CD8-positive, alpha-beta memory T cell (primary cell): ENCODE measurements around the gene GLOD4. TPM values are rescaled to one million over a fixed set of nuclear protein-coding genes. Genes with fewer than 3 reads are reported as not detected.
"Not testable (repeated sequence)": the region's sequence is repeated elsewhere in the genome, so short reads cannot be mapped to it uniquely, and the experiment has no call there.

Source experiments
- CTCF ChIA-PET: fragments of 350-600 bp; sonication (Branson Sonifier 250); formaldehyde crosslinking; loops from one replicate; lab custom pipeline; 2021; ENCODE audit warnings: antibody characterized with exemption; lab: Charles Lee
- POLR2A ChIA-PET: fragments of 350-600 bp; sonication (Branson Sonifier 250); formaldehyde crosslinking; loops from one replicate; lab custom pipeline; 2021; ENCODE audit warnings: antibody characterized with exemption; lab: Charles Lee
- DNase-seq, 5 donors: peaks; one replicate each; pipeline versions ENCODE4 v3.0.0 to v3.0.0-alpha.2; 2020 to 2022; ENCODE audit warnings: mixed read lengths in 1 of 5
- H3K27ac ChIP-seq: one replicate; pipeline ENCODE4 v1.7.0; 2013; ENCODE audit warnings: low read depth, mild to moderate bottlenecking, low read length, moderate library complexity
- H3K27me3 ChIP-seq: 2 replicates; pipeline ENCODE4 v1.7.0; 2013; ENCODE audit warnings: low read length, mild to moderate bottlenecking; ENCODE audit not compliant: insufficient read depth, poor library complexity, severe bottlenecking
- H3K36me3 ChIP-seq: 2 replicates; pipeline ENCODE4 v1.7.0; 2013; ENCODE audit warnings: mild to moderate bottlenecking, low read length, moderate library complexity; ENCODE audit not compliant: insufficient read depth
- H3K4me1 ChIP-seq: 2 replicates; pipeline ENCODE4 v1.7.0; 2013; ENCODE audit warnings: mild to moderate bottlenecking, low read length, moderate library complexity; ENCODE audit not compliant: insufficient read depth
- H3K4me3 ChIP-seq: 2 replicates; pipeline ENCODE4 v1.7.0; 2013; ENCODE audit warnings: mild to moderate bottlenecking, low read length
- H3K9me3 ChIP-seq: 2 replicates; pipeline ENCODE4 v1.7.0; 2013; ENCODE audit warnings: mild to moderate bottlenecking, low read length
- H3K27ac Mint-ChIP-seq, 8 donors: one replicate each; pipeline ENCODE4 v1.8.0; 2020 to 2021; ENCODE audit warnings: mixed read lengths in 8 of 8, mild to moderate bottlenecking in 6 of 8, inconsistent platforms in 3 of 8, moderate library complexity in 3 of 8
- H3K27me3 Mint-ChIP-seq, 2 donors: one replicate each; pipeline ENCODE4 v1.8.0; 2020 to 2021; ENCODE audit warnings: mixed read lengths in 2 of 2, mild to moderate bottlenecking in 1 of 2, moderate library complexity in 1 of 2
- H3K36me3 Mint-ChIP-seq, 3 donors: one replicate each; pipeline ENCODE4 v1.8.0; 2020 to 2021; ENCODE audit warnings: mixed read lengths in 3 of 3, inconsistent platforms in 1 of 3, mild to moderate bottlenecking in 1 of 3
- H3K4me1 Mint-ChIP-seq, 3 donors: one replicate each; pipeline ENCODE4 v1.8.0; 2020 to 2021; ENCODE audit warnings: mixed read lengths in 3 of 3, inconsistent platforms in 1 of 3, mild to moderate bottlenecking in 1 of 3
- H3K4me3 Mint-ChIP-seq, 7 donors: one replicate each; pipeline ENCODE4 v1.8.0; 2020 to 2021; ENCODE audit warnings: mixed read lengths in 7 of 7, mild to moderate bottlenecking in 6 of 7, moderate library complexity in 4 of 7, inconsistent platforms in 2 of 7
- H3K9me3 Mint-ChIP-seq, 5 donors: one replicate each; pipeline ENCODE4 v1.8.0; 2020 to 2022; ENCODE audit warnings: mixed read lengths in 5 of 5, mild to moderate bottlenecking in 3 of 5, moderate library complexity in 2 of 5, inconsistent platforms in 1 of 5
- polyA plus RNA-seq: library from polyadenylated mRNA; unstranded; fragments of 300-500 nt; fragmentation: Illumina TruSeq; gene quantifications from one replicate; pipeline ENCODE4 v1.2.3, GENCODE V29; 2021
- total RNA-seq, 2 experiments: library from RNA; stranded (reverse); gene quantifications; one replicate each; pipeline ENCODE4 v1.2.3, GENCODE V29; 2021

Gene GLOD4
- total and polyA plus RNA-seq, 3 experiments from 2014 or later, result 76.4 to 97.7 (median 90.6) TPM

- peaks cover 35 to 48% (median 40%) of the 10 kb centered on the region in 3 donors for H3K4me1 Mint-ChIP-seq
- DNase-seq, result no peak
- no peaks in the 10 kb centered on the region for H3K27me3 ChIP-seq
- no peaks in the 10 kb centered on the region for H3K9me3 ChIP-seq
- peak overlapping the region in 5 of 8 donors; percentile 13 to 95 (median 74) for H3K27ac Mint-ChIP-seq
- POLR2A ChIA-PET, result interaction anchor here (0.6 to 1.2 kb wide), 3 partner anchors 17 to 1761 kb away, joined by 3 to 4 read pairs (median 3); partner anchors contain the start of gene VPS53
- H3K36me3 ChIP-seq, result peaks cover 14% of the 10 kb centered on the region
- H3K4me1 ChIP-seq, result peaks cover 23% of the 10 kb centered on the region
- peak overlapping the region; percentile 90 to 95 (median 94) for H3K4me3 Mint-ChIP-seq
- no peak overlapping the region for H3K27ac ChIP-seq
- CTCF ChIA-PET, result interaction anchor here (0.7 to 2.2 kb wide), 4 partner anchors 30 to 339 kb away, joined by 3 to 6 read pairs (median 4); partner anchors contain the start of genes GLOD4 and MRM3
- no peaks in the 10 kb centered on the region for H3K9me3 Mint-ChIP-seq
- H3K36me3 Mint-ChIP-seq, result peaks cover 0 to 39% (median 0%) of the 10 kb centered on the region in 3 donors
- no peaks in the 10 kb centered on the region for H3K27me3 Mint-ChIP-seq
- H3K4me3 ChIP-seq, result peak overlapping the region; percentile 86
Observed at GRCh38 chr17:750431-751037, 31.5 kb downstream of the GLOD4 start.

GRCh38 chr17:749359-749758 lies 32.7 kb downstream of the GLOD4 start:
- H3K9me3 ChIP-seq, H3K27me3 ChIP-seq, H3K27ac ChIP-seq, H3K4me3 ChIP-seq, DNase-seq, H3K9me3 Mint-ChIP-seq, POLR2A ChIA-PET, H3K27me3 Mint-ChIP-seq: not testable (repeated sequence)
- Histone ChIP-seq H3K36me3 (peaks cover 23% of the 10 kb centered on the region), H3K4me1 (peaks cover 23% of the 10 kb centered on the region)
- Mint-ChIP-seq H3K36me3 (peaks cover 0 to 51% (median 2%) of the 10 kb centered on the region in 3 donors), H3K27ac (peak overlapping the region in 2 of 8 donors; percentile 43 to 55), H3K4me1 (peaks cover 36 to 48% (median 40%) of the 10 kb centered on the region in 3 donors), H3K4me3 (peak overlapping the region in 6 of 7 donors; percentile 9 to 79 (median 46))
- CTCF ChIA-PET, result interaction anchor here (2.2 kb wide), 1 partner anchor 337 kb away, joined by 6 read pairs; no protein-coding TSS in a partner anchor

- H3K27me3 ChIP-seq, H3K4me3 ChIP-seq, H3K9me3 Mint-ChIP-seq, H3K9me3 ChIP-seq, CTCF ChIA-PET, POLR2A ChIA-PET, H3K27me3 Mint-ChIP-seq, DNase-seq, H3K27ac ChIP-seq: not testable (repeated sequence)
- Histone ChIP-seq H3K4me1 (peaks cover 23% of the 10 kb centered on the region), H3K36me3 (peaks cover 30% of the 10 kb centered on the region)
- Mint-ChIP-seq H3K27ac (peak overlapping the region in 2 of 8 donors; percentile 33 to 72), H3K4me1 (peaks cover 36 to 48% (median 40%) of the 10 kb centered on the region in 3 donors), H3K4me3 (peak overlapping the region in 2 of 7 donors; percentile 39 to 84), H3K36me3 (peaks cover 0 to 58% (median 2%) of the 10 kb centered on the region in 3 donors)
Observed at GRCh38 chr17:748604-749003, 33.5 kb downstream of the GLOD4 start.

- no peak for DNase-seq
- no peaks in the 10 kb centered on the region for H3K9me3 Mint-ChIP-seq
- no peak overlapping the region for H3K4me3 ChIP-seq
- ChIA-PET POLR2A (no interaction called here), CTCF (no interaction called here)
- peaks cover 0 to 67% (median 2%) of the 10 kb centered on the region in 3 donors for H3K36me3 Mint-ChIP-seq
- H3K36me3 ChIP-seq, result peaks cover 30% of the 10 kb centered on the region
- H3K4me1 Mint-ChIP-seq, result peaks cover 32 to 35% (median 33%) of the 10 kb centered on the region in 3 donors
- no peaks in the 10 kb centered on the region for H3K27me3 ChIP-seq
- H3K27me3 Mint-ChIP-seq, result no peaks in the 10 kb centered on the region
- H3K9me3 ChIP-seq, result no peaks in the 10 kb centered on the region
- H3K27ac Mint-ChIP-seq, result no peak overlapping the region
- H3K4me1 ChIP-seq, result peaks cover 18% of the 10 kb centered on the region
- no peak overlapping the region for H3K4me3 Mint-ChIP-seq
- H3K27ac ChIP-seq, result no peak overlapping the region
Observed at GRCh38 chr17:746783-747629, 35.1 kb downstream of the GLOD4 start.

GRCh38 chr17:746181-746580 lies 35.9 kb downstream of the GLOD4 start:
- Mint-ChIP-seq H3K27ac (no peak overlapping the region), H3K9me3 (no peaks in the 10 kb centered on the region), H3K4me1 (peaks cover 27 to 30% (median 29%) of the 10 kb centered on the region in 3 donors), H3K36me3 (peaks cover 0 to 70% (median 2%) of the 10 kb centered on the region in 3 donors), H3K27me3 (no peaks in the 10 kb centered on the region), H3K4me3 (no peak overlapping the region)
- H3K9me3 ChIP-seq, result no peaks in the 10 kb centered on the region
- H3K27me3 ChIP-seq, result no peaks in the 10 kb centered on the region
- no peak for DNase-seq
- ChIA-PET POLR2A (no interaction called here), CTCF (no interaction called here)
- H3K4me1 ChIP-seq, result peaks cover 13% of the 10 kb centered on the region
- H3K4me3 ChIP-seq, result no peak overlapping the region
- H3K36me3 ChIP-seq, result peaks cover 30% of the 10 kb centered on the region
- H3K27ac ChIP-seq, result no peak overlapping the region

- Mint-ChIP-seq H3K36me3 (peaks cover 0 to 77% (median 2%) of the 10 kb centered on the region in 3 donors), H3K27ac (no peak overlapping the region), H3K4me1 (peaks cover 21 to 23% (median 21%) of the 10 kb centered on the region in 3 donors), H3K27me3 (no peaks in the 10 kb centered on the region), H3K9me3 (no peaks in the 10 kb centered on the region), H3K4me3 (no peak overlapping the region)
- Histone ChIP-seq H3K27me3 (no peaks in the 10 kb centered on the region), H3K4me3 (no peak overlapping the region), H3K36me3 (peaks cover 30% of the 10 kb centered on the region), H3K27ac (no peak overlapping the region), H3K9me3 (no peaks in the 10 kb centered on the region), H3K4me1 (peaks cover 5% of the 10 kb centered on the region)
- no peak for DNase-seq
- POLR2A ChIA-PET, result no interaction called here
- CTCF ChIA-PET, result no interaction called here
Observed at GRCh38 chr17:745406-745805, 36.7 kb downstream of the GLOD4 start.

GRCh38 chr17:744937-745336 lies 37.1 kb downstream of the GLOD4 start:
- CTCF ChIA-PET, result no interaction called here
- DNase-seq, result no peak
- Mint-ChIP-seq H3K4me1 (peaks cover 16 to 21% (median 16%) of the 10 kb centered on the region in 3 donors), H3K9me3 (no peaks in the 10 kb centered on the region), H3K27ac (peak overlapping the region in 1 of 8 donors; percentile 47), H3K4me3 (no peak overlapping the region), H3K36me3 (peaks cover 0 to 79% (median 2%) of the 10 kb centered on the region in 3 donors), H3K27me3 (no peaks in the 10 kb centered on the region)
- peaks cover under 1% of the 10 kb centered on the region for H3K4me1 ChIP-seq
- H3K4me3 ChIP-seq, result no peak overlapping the region
- H3K27me3 ChIP-seq, result no peaks in the 10 kb centered on the region
- POLR2A ChIA-PET, result interaction anchor here (0.6 kb wide), 1 partner anchor 11 kb away, joined by 3 read pairs; no protein-coding TSS in a partner anchor
- H3K9me3 ChIP-seq, result no peaks in the 10 kb centered on the region
- no peak overlapping the region for H3K27ac ChIP-seq
- H3K36me3 ChIP-seq, result peaks cover 30% of the 10 kb centered on the region
